HepG2 (cell line): ENCODE measurements around the gene DGUOK. TPM values are rescaled to one million over a fixed set of nuclear protein-coding genes. Genes with fewer than 3 reads are reported as not detected.

ENCODE experiments used
- AGO1 ChIP-seq: fragments of 200-400 bp; formaldehyde crosslinking; IDR thresholded peaks from 2 replicates; pipeline ENCODE4 v1.6.1; 2017; ENCODE audit warnings: mild to moderate bottlenecking, low read depth, low read length, moderate library complexity; ENCODE audit not compliant: poor library complexity, severe bottlenecking
- ATF7-NPFF ChIP-seq: sonication (generic); formaldehyde crosslinking; IDR thresholded peaks from 2 replicates; pipeline ENCODE4 v1.8.1; 2023; ENCODE audit warnings: mild to moderate bottlenecking, low read depth, missing genetic modification reagents, moderate library complexity
- FLYWCH1 ChIP-seq: sonication (generic); formaldehyde crosslinking; IDR thresholded peaks from 2 replicates; pipeline ENCODE4 v1.8.1; 2023; ENCODE audit warnings: mild to moderate bottlenecking, missing genetic modification reagents
- IKZF4 ChIP-seq: sonication (generic); formaldehyde crosslinking; IDR thresholded peaks from 2 replicates; pipeline ENCODE4 v1.5.1; 2020; ENCODE audit warnings: borderline replicate concordance, mild to moderate bottlenecking, low read depth, missing genetic modification reagents; ENCODE audit errors: not compliant biosample characterization
- MNT ChIP-seq: fragments of 450-650 bp; IDR thresholded peaks from 2 replicates; pipeline ENCODE4 v1.6.1; 2016
- NONO ChIP-seq, 2 experiments: fragments of 450-650 bp in 1 of 2; sonication (generic) in 1 of 2; formaldehyde crosslinking in 1 of 2; IDR thresholded peaks in 1 of 2; conservative IDR thresholded peaks in 1 of 2; 2 replicates each; pipeline versions ENCODE4 v1.6.1 to v1.8.0; 2017 to 2022; ENCODE audit warnings: mild to moderate bottlenecking in 1 of 2, missing genetic modification reagents in 1 of 2, moderate library complexity in 1 of 2
- ONECUT2 ChIP-seq: sonication (generic); formaldehyde crosslinking; IDR thresholded peaks from 2 replicates; pipeline ENCODE4 v1.4.0; 2020; ENCODE audit warnings: missing genetic modification reagents
- SAP130 ChIP-seq: IDR thresholded peaks from 2 replicates; pipeline ENCODE4 v1.6.1; 2016; ENCODE audit warnings: low read depth
- TBX2 ChIP-seq: sonication (generic); formaldehyde crosslinking; IDR thresholded peaks from 2 replicates; pipeline ENCODE4 v1.5.0; 2020; ENCODE audit warnings: missing genetic modification reagents, mild to moderate bottlenecking, borderline replicate concordance
- ZBTB21 ChIP-seq: sonication (generic); formaldehyde crosslinking; IDR thresholded peaks from 2 replicates; pipeline ENCODE4 v1.4.0; 2020; ENCODE audit warnings: missing genetic modification reagents
- ZNF501 ChIP-seq: sonication (generic); formaldehyde crosslinking; IDR thresholded peaks from 2 replicates; pipeline ENCODE4 v1.5.1; 2020; ENCODE audit warnings: mild to moderate bottlenecking, moderate library complexity, missing genetic modification reagents
- ZNF510 ChIP-seq: sonication (generic); formaldehyde crosslinking; IDR thresholded peaks from 2 replicates; pipeline ENCODE4 v1.4.0; 2020; ENCODE audit warnings: low read depth, mild to moderate bottlenecking, missing genetic modification reagents
- polyA plus RNA-seq, 8 experiments: library from polyadenylated mRNA; depleted of rRNA in 3 of 8; stranded (reverse) in 7 of 8; unstranded in 1 of 8; fragments of >200 nt; fragmentation: Illumina TruSeq in 4 of 8; extraction: Trizol in 4 of 8; gene quantifications; 2 replicates each; pipeline versions ENCODE4 v1.2.1 to v1.2.3, GENCODE V29; 2011 to 2016; ENCODE audit warnings: low read depth in 4 of 8, missing spikeins in 1 of 8, mixed read lengths in 1 of 8; ENCODE audit not compliant: insufficient read depth in 1 of 8
- total RNA-seq, 5 experiments: library from RNA; depleted of rRNA; stranded (reverse); fragments of >200 nt; fragmentation: Illumina TruSeq; extraction: Trizol; gene quantifications; 2 replicates each; pipeline ENCODE4 v1.2.3, GENCODE V29; 2016; ENCODE audit warnings: low read depth in 1 of 5
- TF ChIP-seq, protein P1 (sequence below): sonication (generic); formaldehyde crosslinking; IDR thresholded peaks from 2 replicates; pipeline ENCODE4 v1.5.1; 2020; ENCODE audit warnings: mild to moderate bottlenecking, missing genetic modification reagents, moderate library complexity

Gene DGUOK
- total and polyA plus RNA-seq, 2 of the 13 experiments (the other 11 are each of a cell fraction or from before 2014, with no cell fraction given): 105 to 137 TPM

GRCh38 chr2:73981081-73982001 is 54.7 kb downstream of the DGUOK start (continued):
- no peak for TF ChIP-seq ONECUT2 (CRISPR knock-in tag)
- TF ChIP-seq MNT: 0 out of 2 replicates have a peak, but pooled peaks have one; percentile 19
- no peak for TF ChIP-seq ZBTB21 (CRISPR knock-in tag)
- TF ChIP-seq TBX2: peak; percentile 24; the same call in 1 of the 2 replicates
- TF ChIP-seq ATF7-NPFF (CRISPR knock-in tag): no peak
- peak; percentile 59; the same call in 1 of the 2 replicates for TF ChIP-seq ZNF510
- TF ChIP-seq, protein P1, sequence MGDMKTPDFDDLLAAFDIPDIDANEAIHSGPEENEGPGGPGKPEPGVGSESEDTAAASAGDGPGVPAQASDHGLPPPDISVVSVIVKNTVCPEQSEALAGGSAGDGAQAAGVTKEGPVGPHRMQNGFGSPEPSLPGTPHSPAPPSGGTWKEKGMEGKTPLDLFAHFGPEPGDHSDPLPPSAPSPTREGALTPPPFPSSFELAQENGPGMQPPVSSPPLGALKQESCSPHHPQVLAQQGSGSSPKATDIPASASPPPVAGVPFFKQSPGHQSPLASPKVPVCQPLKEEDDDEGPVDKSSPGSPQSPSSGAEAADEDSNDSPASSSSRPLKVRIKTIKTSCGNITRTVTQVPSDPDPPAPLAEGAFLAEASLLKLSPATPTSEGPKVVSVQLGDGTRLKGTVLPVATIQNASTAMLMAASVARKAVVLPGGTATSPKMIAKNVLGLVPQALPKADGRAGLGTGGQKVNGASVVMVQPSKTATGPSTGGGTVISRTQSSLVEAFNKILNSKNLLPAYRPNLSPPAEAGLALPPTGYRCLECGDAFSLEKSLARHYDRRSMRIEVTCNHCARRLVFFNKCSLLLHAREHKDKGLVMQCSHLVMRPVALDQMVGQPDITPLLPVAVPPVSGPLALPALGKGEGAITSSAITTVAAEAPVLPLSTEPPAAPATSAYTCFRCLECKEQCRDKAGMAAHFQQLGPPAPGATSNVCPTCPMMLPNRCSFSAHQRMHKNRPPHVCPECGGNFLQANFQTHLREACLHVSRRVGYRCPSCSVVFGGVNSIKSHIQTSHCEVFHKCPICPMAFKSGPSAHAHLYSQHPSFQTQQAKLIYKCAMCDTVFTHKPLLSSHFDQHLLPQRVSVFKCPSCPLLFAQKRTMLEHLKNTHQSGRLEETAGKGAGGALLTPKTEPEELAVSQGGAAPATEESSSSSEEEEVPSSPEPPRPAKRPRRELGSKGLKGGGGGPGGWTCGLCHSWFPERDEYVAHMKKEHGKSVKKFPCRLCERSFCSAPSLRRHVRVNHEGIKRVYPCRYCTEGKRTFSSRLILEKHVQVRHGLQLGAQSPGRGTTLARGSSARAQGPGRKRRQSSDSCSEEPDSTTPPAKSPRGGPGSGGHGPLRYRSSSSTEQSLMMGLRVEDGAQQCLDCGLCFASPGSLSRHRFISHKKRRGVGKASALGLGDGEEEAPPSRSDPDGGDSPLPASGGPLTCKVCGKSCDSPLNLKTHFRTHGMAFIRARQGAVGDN (CRISPR knock-in tag): peak; percentile 49; the same call in 1 of the 2 replicates
- 0 out of 2 replicates have a peak, but pooled peaks have one; percentile 41 for TF ChIP-seq FLYWCH1
- no peak for TF ChIP-seq NONO (IDR thresholded peaks at IDR 0.05)
- 0 out of 2 replicates have a peak, but pooled peaks have one; percentile 36 for TF ChIP-seq NONO (CRISPR knock-in tag; conservative IDR thresholded peaks at IDR 0.05)
- peak; percentile 94 for TF ChIP-seq AGO1
- TF ChIP-seq IKZF4 (CRISPR knock-in tag): peak; percentile 16
- 0 out of 2 replicates have a peak, but pooled peaks have one; percentile 55 for TF ChIP-seq ZNF501 (CRISPR knock-in tag)
- TF ChIP-seq SAP130 (CRISPR knock-in tag): peak; percentile 28; the same call in 1 of the 2 replicates
- TF ChIP-seq, all 625 proteins: peak for 42
